GM21360 (cell line): Measurements from ENCODE around the gene PRR5L.
"Not testable (repeated sequence)": the region's sequence is repeated elsewhere in the genome, so short reads cannot be mapped to it uniquely, and the experiment has no call there.

Experiments
- ATAC-seq: cut with Tn5 transposase; IDR thresholded peaks from one replicate; pipeline ENCODE4 v1.9.1; 2021; ENCODE audit warnings: mild to moderate bottlenecking, moderate library complexity; ENCODE audit not compliant: unreplicated experiment

PRR5L gene

GRCh38 chr11:36455658-36456111, 159.6 kb downstream of the PRR5L start:
- no peak for ATAC-seq

- no peak for ATAC-seq
Observed at GRCh38 chr11:36456156-36456555, 160.1 kb downstream of the PRR5L start.

- ATAC-seq: no peak
Observed at GRCh38 chr11:36458129-36458915, 162.2 kb downstream of the PRR5L start.

- no peak for ATAC-seq
Observed at GRCh38 chr11:36459046-36459445, 163.0 kb downstream of the PRR5L start.

GRCh38 chr11:36460220-36460619, 164.1 kb downstream of the PRR5L start:
- ATAC-seq: no peak

GRCh38 chr11:36462321-36462720, 166.2 kb downstream of the PRR5L start:
- no peak for ATAC-seq

- no peak for ATAC-seq
Observed at GRCh38 chr11:36463781-36464180, 167.7 kb downstream of the PRR5L start.

GRCh38 chr11:36464720-36465119, 168.6 kb downstream of the PRR5L start:
- no peak for ATAC-seq

- ATAC-seq: no peak
Observed at GRCh38 chr11:36465449-36466163, 169.5 kb downstream of the PRR5L start.

- ATAC-seq: no peak
Observed at GRCh38 chr11:36467012-36467411, 170.9 kb downstream of the PRR5L start.

GRCh38 chr11:36467916-36468315, 171.8 kb downstream of the PRR5L start:
- no peak for ATAC-seq

- ATAC-seq: no peak
Observed at GRCh38 chr11:36469063-36469462, 173.0 kb downstream of the PRR5L start.

- ATAC-seq: no peak
Observed at GRCh38 chr11:36469881-36470802, 174.1 kb downstream of the PRR5L start.

GRCh38 chr11:36471577-36471976, 175.5 kb downstream of the PRR5L start:
- ATAC-seq: no peak

GRCh38 chr11:36475192-36475591, 179.1 kb downstream of the PRR5L start:
- ATAC-seq: no peak

GRCh38 chr11:36478700-36479329, 182.7 kb downstream of the PRR5L start:
- ATAC-seq: no peak

- ATAC-seq: no peak
Observed at GRCh38 chr11:36480833-36481232, 184.7 kb downstream of the PRR5L start.

GRCh38 chr11:36483042-36483441, 187.0 kb downstream of the PRR5L start:
- ATAC-seq: not testable (repeated sequence)

- no peak for ATAC-seq
Observed at GRCh38 chr11:36485298-36486002, 189.4 kb downstream of the PRR5L start.

GRCh38 chr11:36487619-36488018, 191.5 kb downstream of the PRR5L start:
- ATAC-seq: no peak
